ES-I3 (cell line): ENCODE data around the gene ELK1.

Experiments
- H3K36me3 ChIP-seq: 2 replicates; pipeline ENCODE4 v1.6.1; 2013; ENCODE audit warnings: mild to moderate bottlenecking, low read length, control low read depth, moderate library complexity; ENCODE audit not compliant: insufficient read depth
- H3K4me1 ChIP-seq: 2 replicates; pipeline ENCODE4 v1.6.1; 2013; ENCODE audit warnings: mild to moderate bottlenecking, control low read depth, low read length; ENCODE audit not compliant: insufficient read depth
- H3K9ac ChIP-seq: 2 replicates; pipeline ENCODE4 v1.6.1; 2013; ENCODE audit warnings: low read depth, mild to moderate bottlenecking, low read length, moderate library complexity
- H3K9me3 ChIP-seq: 2 replicates; pipeline ENCODE4 v1.6.1; 2013; ENCODE audit warnings: mild to moderate bottlenecking, low read length, moderate library complexity; ENCODE audit not compliant: control insufficient read depth, insufficient read depth

The ELK1 gene

GRCh38 chrX:47633689-47634590 lies 16.4 kb downstream of the ELK1 start:
- H3K9me3 ChIP-seq = no peaks in the 10 kb centered on the region
- H3K36me3 ChIP-seq = peaks cover 4% of the 10 kb centered on the region; the same call in 1 of the 2 replicates
- H3K4me1 ChIP-seq = peaks cover 8% of the 10 kb centered on the region; the same call in 1 of the 2 replicates
- no peak overlapping the region for H3K9ac ChIP-seq

GRCh38 chrX:47632666-47633065 lies 17.7 kb downstream of the ELK1 start:
- Histone ChIP-seq H3K36me3 (peaks cover 4% of the 10 kb centered on the region; the same call in 1 of the 2 replicates), H3K9ac (no peak overlapping the region), H3K9me3 (no peaks in the 10 kb centered on the region), H3K4me1 (peaks cover 12% of the 10 kb centered on the region; the same call in 1 of the 2 replicates)

- Histone ChIP-seq H3K9me3 (no peaks in the 10 kb centered on the region), H3K36me3 (peaks cover 4% of the 10 kb centered on the region; the same call in 1 of the 2 replicates), H3K9ac (no peak overlapping the region), H3K4me1 (peaks cover 12% of the 10 kb centered on the region; the same call in 1 of the 2 replicates)
Observed at GRCh38 chrX:47631676-47632075, 18.7 kb downstream of the ELK1 start.

- peaks cover under 1% of the 10 kb centered on the region; the same call in 1 of the 2 replicates for H3K36me3 ChIP-seq
- no peaks in the 10 kb centered on the region for H3K9me3 ChIP-seq
- peaks cover 12% of the 10 kb centered on the region; the same call in 1 of the 2 replicates for H3K4me1 ChIP-seq
- H3K9ac ChIP-seq = no peak within 1 kb of the TSS
Observed at GRCh38 chrX:47629419-47630200, 20.8 kb downstream of the ELK1 start, which contains the start of gene CFP. Gene CFP, minus strand, starts transcription at chrX:47629930. Its CDS starts 86 bp downstream, at chrX:47629844.

DNA sequence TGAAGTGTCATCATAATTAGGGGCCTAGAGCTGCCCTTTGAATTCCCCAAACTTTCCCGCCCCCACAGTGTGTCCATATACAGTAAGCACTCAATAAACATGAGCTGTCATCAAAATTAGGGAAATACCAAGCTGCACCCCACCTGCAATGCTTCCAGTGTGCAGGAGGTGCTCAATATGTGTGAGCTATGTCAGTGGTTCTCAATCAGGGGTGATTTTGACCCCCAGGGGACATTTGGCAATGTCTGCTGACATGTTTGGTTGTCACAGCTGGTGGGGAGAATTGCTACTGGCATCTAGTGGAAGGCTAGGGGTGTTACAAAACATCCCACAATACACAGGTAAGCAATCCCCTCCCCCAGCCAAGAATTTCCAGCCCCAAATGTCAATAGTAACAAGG lies 21.4 kb downstream of the ELK1 start:
- Histone ChIP-seq H3K4me1 (peaks cover 12% of the 10 kb centered on the region; the same call in 1 of the 2 replicates), H3K9ac (no peak overlapping the region), H3K9me3 (no peaks in the 10 kb centered on the region), H3K36me3 (no peaks in the 10 kb centered on the region)

DNA sequence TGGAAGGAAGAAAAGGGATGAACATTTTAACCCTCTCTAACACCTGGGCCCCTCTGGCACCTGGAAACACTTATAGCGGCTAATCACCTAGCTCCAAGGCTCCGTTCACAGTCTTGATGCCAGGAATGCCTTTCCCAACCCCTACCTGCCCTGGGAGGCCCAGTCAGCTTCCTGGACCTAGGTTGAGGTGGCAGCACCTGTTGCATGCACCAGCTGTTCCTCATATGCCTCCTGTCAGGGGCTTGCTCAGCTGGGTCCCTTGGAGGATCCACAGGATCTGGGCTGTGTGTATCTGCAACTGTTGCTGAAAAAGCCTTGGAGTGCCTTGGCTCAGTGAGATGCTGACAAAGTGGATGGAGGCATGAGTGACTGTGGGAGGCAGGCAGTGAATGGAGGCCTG lies 25.0 kb downstream of the ELK1 start:
- Histone ChIP-seq H3K9me3 (no peaks in the 10 kb centered on the region), H3K4me1 (peaks cover 12% of the 10 kb centered on the region; the same call in 1 of the 2 replicates), H3K36me3 (no peaks in the 10 kb centered on the region)

GRCh38 chrX:47623540-47624027 lies 26.8 kb downstream of the ELK1 start:
- Histone ChIP-seq H3K9me3 (no peaks in the 10 kb centered on the region), H3K9ac (peak overlapping the region; percentile 50), H3K36me3 (no peaks in the 10 kb centered on the region), H3K4me1 (peaks cover under 1% of the 10 kb centered on the region; the same call in 1 of the 2 replicates)

More for the DNA sequence above, 25.0 kb downstream of the ELK1 start:
- H3K9ac ChIP-seq = no peak overlapping the region

DNA sequence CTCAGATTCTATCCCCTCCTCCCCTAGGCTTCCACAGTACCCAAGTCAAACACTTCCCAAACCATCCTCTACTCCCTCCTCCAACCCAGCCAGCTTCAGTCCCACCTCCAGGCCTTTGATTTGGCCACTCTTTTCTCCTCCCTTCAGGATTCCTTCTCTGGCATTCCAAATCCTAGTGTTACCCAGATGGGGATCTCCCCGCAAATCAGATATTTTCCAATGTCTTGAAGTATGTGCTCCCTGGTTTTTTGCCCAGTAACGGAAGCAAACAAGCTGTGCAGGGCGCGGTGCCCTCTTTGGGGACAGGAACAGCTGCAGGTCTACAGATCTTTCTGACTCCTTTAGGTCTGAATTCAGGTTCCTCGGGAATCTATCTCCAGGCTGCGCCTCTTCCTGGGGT lies 28.5 kb downstream of the ELK1 start:
- H3K9me3 ChIP-seq = no peaks in the 10 kb centered on the region
- no peaks in the 10 kb centered on the region; the same call in 1 of the 2 replicates for H3K4me1 ChIP-seq
- H3K9ac ChIP-seq = no peak overlapping the region
- no peaks in the 10 kb centered on the region for H3K36me3 ChIP-seq

DNA sequence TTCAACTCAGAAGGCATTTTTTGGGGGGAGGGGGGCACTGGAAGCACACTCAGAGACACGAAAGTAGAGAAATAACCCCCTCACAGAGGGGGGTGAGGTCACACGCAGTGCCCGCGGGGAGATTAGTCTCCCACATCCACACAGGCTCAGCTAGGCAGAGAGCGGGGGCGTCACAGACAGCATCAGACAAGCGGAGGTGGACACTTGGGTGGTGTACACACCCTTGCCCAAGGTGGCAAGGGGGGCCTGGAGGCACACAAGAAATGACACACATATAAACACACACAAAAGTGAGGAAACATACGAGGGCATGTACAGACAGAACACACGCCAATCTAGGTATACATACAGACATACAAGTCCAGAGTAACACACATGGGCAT lies 30.1 kb downstream of the ELK1 start:
- Histone ChIP-seq H3K36me3 (no peaks in the 10 kb centered on the region), H3K9ac (peak overlapping the region; percentile 32; the same call in 1 of the 2 replicates), H3K4me1 (no peaks in the 10 kb centered on the region; the same call in 1 of the 2 replicates), H3K9me3 (no peaks in the 10 kb centered on the region)

DNA sequence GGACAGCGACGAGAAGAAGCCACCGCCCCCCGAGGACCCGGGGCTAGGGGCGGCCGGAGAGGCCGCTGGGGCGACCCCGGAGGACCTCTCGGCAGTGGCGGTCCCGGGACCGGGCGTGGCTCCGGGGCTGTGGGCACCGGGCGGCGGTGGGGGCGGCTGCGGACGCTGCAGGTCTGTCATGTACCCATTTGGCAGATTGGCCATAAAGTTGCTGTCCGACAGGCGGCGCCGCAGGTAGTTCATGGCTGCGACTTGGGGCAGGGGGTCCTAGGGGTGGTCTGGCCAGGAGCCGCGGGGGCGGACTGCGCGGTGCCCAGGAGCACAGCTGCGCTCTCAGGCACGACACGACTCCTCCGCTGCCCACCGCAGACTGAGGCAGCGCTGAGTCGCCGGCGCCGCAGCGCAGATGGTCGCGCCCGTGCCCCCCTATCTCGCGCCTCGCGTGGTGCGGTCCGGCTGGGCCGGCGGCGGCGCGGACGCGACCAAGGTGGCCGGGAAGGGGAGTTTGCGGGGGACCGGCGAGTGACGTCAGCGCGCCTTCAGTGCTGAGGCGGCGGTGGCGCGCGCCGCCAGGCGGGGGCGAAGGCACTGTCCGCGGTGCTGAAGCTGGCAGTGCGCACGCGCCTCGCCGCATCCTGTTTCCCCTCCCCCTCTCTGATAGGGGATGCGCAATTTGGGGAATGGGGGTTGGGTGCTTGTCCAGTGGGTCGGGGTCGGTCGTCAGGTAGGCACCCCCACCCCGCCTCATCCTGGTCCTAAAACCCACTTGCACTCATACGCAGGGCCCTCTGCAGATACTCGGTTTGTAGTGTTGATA lies 30.7 kb downstream of the ELK1 start, which contains the start of gene SYN1:
SYN1 (minus strand) TSS at position 372 of the 817 bp plus-strand sequence; CDS start at position 243, 129 bp downstream.
- Histone ChIP-seq H3K9me3 (no peaks in the 10 kb centered on the region), H3K9ac (peak within 1 kb of the TSS; percentile 57; the same call in 1 of the 2 replicates), H3K4me1 (no peaks in the 10 kb centered on the region; the same call in 1 of the 2 replicates), H3K36me3 (no peaks in the 10 kb centered on the region)

- Histone ChIP-seq H3K4me1 (no peaks in the 10 kb centered on the region; the same call in 1 of the 2 replicates), H3K36me3 (no peaks in the 10 kb centered on the region), H3K9me3 (no peaks in the 10 kb centered on the region), H3K9ac (peak overlapping the region; percentile 57; the same call in 1 of the 2 replicates)
Observed at GRCh38 chrX:47618923-47619485, 31.4 kb downstream of the ELK1 start.

DNA sequence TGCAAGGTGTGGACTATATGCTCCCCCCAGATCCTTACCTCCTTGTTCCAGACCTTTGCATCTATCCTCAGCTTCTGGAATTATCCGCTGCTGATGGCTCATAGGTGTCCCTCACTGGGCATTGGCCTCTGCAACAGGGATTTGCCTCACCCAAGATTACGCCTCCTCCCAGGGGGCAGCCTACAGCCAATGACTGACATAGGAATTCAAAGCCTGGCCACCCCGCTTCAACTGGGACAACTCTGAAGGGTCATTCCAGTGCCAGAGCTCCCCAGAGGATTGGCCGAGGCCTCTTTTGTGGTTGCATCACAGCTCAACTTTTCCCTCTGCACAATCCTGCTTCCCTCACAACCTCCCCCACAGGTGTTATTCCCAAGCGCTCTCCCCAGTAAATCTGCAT lies 35.7 kb downstream of the ELK1 start:
- Histone ChIP-seq H3K36me3 (no peaks in the 10 kb centered on the region), H3K4me1 (peaks cover 7% of the 10 kb centered on the region), H3K9ac (no peak overlapping the region), H3K9me3 (no peaks in the 10 kb centered on the region; the same call in 1 of the 2 replicates)

DNA sequence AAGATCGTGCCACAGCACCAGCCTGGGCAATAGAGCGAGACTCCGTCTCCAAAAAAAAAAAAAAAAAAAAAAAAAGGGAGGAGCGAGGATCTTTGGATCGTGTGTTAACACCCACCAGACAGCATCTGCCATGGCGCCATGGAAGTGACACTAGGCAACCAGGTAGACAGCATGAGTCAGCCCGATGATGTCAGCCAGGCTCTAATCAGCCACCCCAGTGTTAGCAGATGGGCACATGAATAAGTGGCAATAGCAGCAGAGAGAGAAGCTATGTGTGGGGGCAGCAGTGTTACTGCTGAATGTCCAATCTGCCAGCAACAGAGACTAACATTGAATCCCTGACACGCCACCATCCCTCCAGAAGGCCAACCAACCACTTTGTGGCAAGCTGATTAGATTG lies 37.3 kb downstream of the ELK1 start:
- Histone ChIP-seq H3K9ac (no peak overlapping the region), H3K36me3 (no peaks in the 10 kb centered on the region), H3K9me3 (no peaks in the 10 kb centered on the region; the same call in 1 of the 2 replicates), H3K4me1 (peaks cover 20% of the 10 kb centered on the region)
